Activated CD4-positive, alpha-beta T cell treated with anti-CD3 and anti-CD28 coated beads, Interleukin-2, amount 10 ng/mL, durations not matched to agents 24 days and 14 days (primary cell): Measurements from ENCODE around the gene PDGFRB. TPM values are rescaled to one million over a fixed set of nuclear protein-coding genes. Genes with fewer than 3 reads are reported as not detected.
A peak's percentile ranks its signal among the peaks of the same experiment; 100 is the strongest.

Experiments
- DNase-seq: peaks from one replicate; pipeline ENCODE4 v3.0.0; 2022
- H3K27ac Mint-ChIP-seq: one replicate; pipeline ENCODE4 v1.8.0; 2022; ENCODE audit warnings: mild to moderate bottlenecking, mixed read lengths
- H3K27me3 Mint-ChIP-seq: one replicate; pipeline ENCODE4 v1.8.0; 2022; ENCODE audit warnings: mixed read lengths
- H3K36me3 Mint-ChIP-seq: one replicate; pipeline ENCODE4 v1.8.0; 2022; ENCODE audit warnings: low read depth, mild to moderate bottlenecking, mixed read lengths
- H3K4me1 Mint-ChIP-seq: one replicate; pipeline ENCODE4 v1.8.0; 2021; ENCODE audit warnings: mixed read lengths
- H3K4me3 Mint-ChIP-seq: one replicate; pipeline ENCODE4 v1.8.0; 2022; ENCODE audit warnings: mild to moderate bottlenecking, moderate library complexity, mixed read lengths
- H3K9me3 Mint-ChIP-seq: one replicate; pipeline ENCODE4 v1.8.0; 2021; ENCODE audit warnings: mixed read lengths
- intact Hi-C: fragments of 100-400 bp; cut with micrococcal nuclease; formaldehyde crosslinking; loops from one replicate; pipeline ENCODE4 v1.15.1; 2023
- total RNA-seq: library from RNA; stranded (reverse); gene quantifications from 2 replicates; pipeline ENCODE4 v1.2.3, GENCODE V29; 2022

The PDGFRB gene
- total RNA-seq, result 0.62 and 1.5 TPM in 2 replicates

DNA sequence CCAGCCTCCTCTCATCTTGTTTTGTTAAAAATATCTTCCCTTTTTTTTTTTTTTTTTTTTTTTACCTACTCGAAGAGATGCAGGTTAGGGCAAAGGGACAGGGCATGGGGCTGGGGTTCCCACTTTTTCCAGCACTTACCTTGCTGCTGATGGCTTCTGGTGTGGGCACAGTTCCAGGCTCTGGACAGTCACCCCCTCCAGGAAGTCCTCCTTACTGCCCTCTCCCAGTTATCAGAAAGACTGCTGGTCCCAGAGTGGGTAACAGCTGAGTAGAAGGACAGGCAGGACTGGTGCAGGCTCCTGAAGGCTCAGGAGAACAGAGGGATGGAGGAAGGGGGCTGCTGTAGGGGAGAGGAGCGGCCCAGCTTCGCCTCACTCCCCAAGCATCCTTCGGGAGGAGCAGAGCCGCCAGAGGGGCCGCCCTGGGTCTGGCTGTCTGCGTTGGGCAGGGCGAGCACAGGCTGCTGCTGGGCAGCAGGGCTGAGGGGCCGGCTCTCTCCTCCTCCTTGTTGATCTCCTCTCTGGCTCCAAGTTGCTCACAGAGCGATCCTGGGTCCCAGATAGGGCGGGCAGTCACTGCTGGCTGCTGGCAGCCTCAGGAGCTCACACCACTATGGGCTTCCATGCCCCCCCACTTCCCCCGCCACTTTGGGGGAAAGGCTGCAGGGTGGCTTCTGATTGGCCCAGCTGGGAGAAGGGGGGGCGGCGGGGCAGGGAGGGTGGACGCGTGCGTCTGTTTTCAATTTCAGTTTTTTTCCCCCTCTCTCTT lies at the start of gene PDGFRB:
Gene PDGFRB (minus strand): TSS at position 588 of the 769 bp plus-strand sequence. CDS start 18,798 bp downstream, outside the sequence.
- peaks cover 1% of the 10 kb centered on the region for H3K36me3 Mint-ChIP-seq
- peaks cover 31% of the 10 kb centered on the region for H3K27me3 Mint-ChIP-seq
- DNase-seq, result peak; percentile 73
- peak within 1 kb of the TSS; percentile 80 for H3K4me3 Mint-ChIP-seq
- H3K4me1 Mint-ChIP-seq, result peaks cover 11% of the 10 kb centered on the region
- no peaks in the 10 kb centered on the region for H3K9me3 Mint-ChIP-seq
- peak within 1 kb of the TSS; percentile 61 for H3K27ac Mint-ChIP-seq
- intact Hi-C loops, result no loop called here

- Mint-ChIP-seq H3K27me3 (peaks cover 14% of the 10 kb centered on the region), H3K4me1 (peaks cover 9% of the 10 kb centered on the region), H3K27ac (no peak overlapping the region), H3K9me3 (no peaks in the 10 kb centered on the region), H3K4me3 (no peak overlapping the region), H3K36me3 (no peaks in the 10 kb centered on the region)
- DNase-seq, result no peak
- intact Hi-C loops, result no loop called here
Observed at GRCh38 chr5:150204590-150204960, 48.9 kb upstream of the PDGFRB start.

- intact Hi-C loops, result no loop called here
- no peaks in the 10 kb centered on the region for H3K36me3 Mint-ChIP-seq
- no peak overlapping the region for H3K4me3 Mint-ChIP-seq
- H3K27ac Mint-ChIP-seq, result no peak overlapping the region
- DNase-seq, result no peak
- H3K9me3 Mint-ChIP-seq, result no peaks in the 10 kb centered on the region
- peaks cover 10% of the 10 kb centered on the region for H3K27me3 Mint-ChIP-seq
- H3K4me1 Mint-ChIP-seq, result peaks cover 5% of the 10 kb centered on the region
Observed at GRCh38 chr5:150203832-150204589, 48.4 kb upstream of the PDGFRB start.

DNA sequence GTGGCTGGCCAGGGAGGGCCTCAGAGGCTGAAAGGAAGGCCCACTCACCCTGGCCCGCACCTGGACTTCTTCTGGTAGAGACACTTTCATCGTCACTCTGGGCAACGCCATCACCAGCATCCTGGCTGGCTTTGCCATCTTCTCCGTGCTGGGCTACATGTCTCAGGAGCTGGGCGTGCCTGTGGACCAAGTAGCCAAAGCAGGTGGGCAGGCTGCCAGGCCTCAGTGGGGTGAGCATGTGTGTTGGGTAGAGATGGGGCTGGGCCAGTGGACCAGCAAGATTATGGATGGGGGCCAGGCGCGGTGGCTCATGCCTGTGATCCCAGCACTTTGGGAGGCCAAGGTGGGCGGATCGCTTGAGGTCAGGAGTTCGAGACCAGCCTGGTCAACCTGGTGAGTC lies 46.9 kb upstream of the PDGFRB start:
- Mint-ChIP-seq H3K36me3 (no peaks in the 10 kb centered on the region), H3K27ac (no peak overlapping the region), H3K9me3 (no peaks in the 10 kb centered on the region), H3K4me1 (no peaks in the 10 kb centered on the region), H3K4me3 (no peak overlapping the region), H3K27me3 (no peaks in the 10 kb centered on the region)
- no peak for DNase-seq
- intact Hi-C loops, result no loop called here

GRCh38 chr5:150197476-150197875 lies 41.8 kb upstream of the PDGFRB start:
- DNase-seq, result no peak
- H3K9me3 Mint-ChIP-seq, result no peaks in the 10 kb centered on the region
- H3K27ac Mint-ChIP-seq, result no peak overlapping the region
- H3K4me3 Mint-ChIP-seq, result no peak overlapping the region
- H3K27me3 Mint-ChIP-seq, result peaks cover 3% of the 10 kb centered on the region
- intact Hi-C loops, result no loop called here
- no peaks in the 10 kb centered on the region for H3K4me1 Mint-ChIP-seq
- H3K36me3 Mint-ChIP-seq, result no peaks in the 10 kb centered on the region

- Mint-ChIP-seq H3K27ac (no peak overlapping the region), H3K36me3 (no peaks in the 10 kb centered on the region), H3K27me3 (peaks cover 7% of the 10 kb centered on the region), H3K4me3 (no peak overlapping the region), H3K9me3 (no peaks in the 10 kb centered on the region), H3K4me1 (no peaks in the 10 kb centered on the region)
- DNase-seq, result no peak
- intact Hi-C loops, result no loop called here
Observed at GRCh38 chr5:150196986-150197385, 41.3 kb upstream of the PDGFRB start.

GRCh38 chr5:150196514-150196913 lies 40.9 kb upstream of the PDGFRB start:
- no peaks in the 10 kb centered on the region for H3K9me3 Mint-ChIP-seq
- H3K27ac Mint-ChIP-seq, result no peak overlapping the region
- no peak overlapping the region for H3K4me3 Mint-ChIP-seq
- no peaks in the 10 kb centered on the region for H3K36me3 Mint-ChIP-seq
- peaks cover 10% of the 10 kb centered on the region for H3K27me3 Mint-ChIP-seq
- DNase-seq, result no peak
- intact Hi-C loops, result no loop called here
- no peaks in the 10 kb centered on the region for H3K4me1 Mint-ChIP-seq

DNA sequence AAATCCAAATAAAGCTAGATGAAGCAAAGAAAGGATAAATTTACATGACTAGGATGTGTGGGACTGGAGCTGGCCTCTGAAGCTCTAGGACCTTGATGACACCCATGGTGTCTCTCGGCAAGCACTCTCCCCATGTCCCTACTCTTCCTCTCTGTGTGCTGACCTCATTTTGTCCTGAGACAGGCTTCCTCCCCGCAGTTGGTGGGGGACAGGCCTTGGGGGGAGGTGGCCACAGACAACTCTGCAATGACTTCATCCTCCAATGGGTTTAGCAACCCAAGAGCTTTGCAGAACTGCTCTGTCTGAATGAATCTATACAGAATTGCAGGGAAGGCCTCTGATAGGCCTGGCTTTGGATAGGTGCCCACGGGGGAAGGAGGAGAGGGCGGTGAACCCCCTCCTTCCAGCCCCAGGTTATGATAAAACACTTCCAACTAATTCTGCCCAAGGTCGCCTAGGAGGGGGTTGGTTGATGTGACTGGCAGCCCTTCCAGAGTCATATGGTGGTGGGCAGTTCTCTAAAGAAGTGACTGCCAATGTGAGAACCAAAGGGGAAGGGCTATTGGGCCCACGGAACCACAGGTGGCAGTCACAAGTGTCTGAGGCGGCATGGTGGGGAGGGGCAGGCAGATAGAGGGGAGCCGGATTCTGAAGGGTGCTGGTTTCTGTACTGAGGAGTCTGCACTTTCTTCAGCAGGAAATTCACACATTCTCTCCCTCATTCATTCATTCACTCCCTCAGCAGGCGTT lies 40.3 kb upstream of the PDGFRB start:
- H3K4me1 Mint-ChIP-seq, result no peaks in the 10 kb centered on the region
- peaks cover 14% of the 10 kb centered on the region for H3K27me3 Mint-ChIP-seq
- H3K36me3 Mint-ChIP-seq, result no peaks in the 10 kb centered on the region
- H3K27ac Mint-ChIP-seq, result no peak overlapping the region
- intact Hi-C loops, result no loop called here
- H3K9me3 Mint-ChIP-seq, result no peaks in the 10 kb centered on the region
- no peak for DNase-seq
- no peak overlapping the region for H3K4me3 Mint-ChIP-seq

DNA sequence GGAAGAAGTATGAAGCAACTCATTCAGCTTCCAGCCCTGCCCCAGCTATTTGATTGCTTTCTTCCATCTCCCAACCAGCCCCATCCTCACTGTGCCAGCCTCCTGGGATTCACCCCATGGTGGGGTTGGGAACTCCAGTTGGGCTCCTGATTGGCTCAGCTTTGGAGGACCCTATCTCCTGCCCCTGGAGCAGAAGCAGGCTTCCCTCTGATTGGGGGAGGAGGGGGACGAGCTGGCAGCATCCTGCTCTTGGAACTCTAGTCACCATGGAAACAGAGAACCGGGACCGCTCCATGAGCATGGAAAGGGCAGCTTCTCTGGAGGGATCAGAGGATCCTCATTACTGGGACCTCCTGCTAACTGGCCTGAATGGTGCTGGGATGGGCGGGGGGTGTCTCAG lies 36.8 kb upstream of the PDGFRB start:
- no peaks in the 10 kb centered on the region for H3K36me3 Mint-ChIP-seq
- H3K4me3 Mint-ChIP-seq, result no peak overlapping the region
- intact Hi-C loops, result no loop called here
- H3K27ac Mint-ChIP-seq, result no peak overlapping the region
- H3K4me1 Mint-ChIP-seq, result no peaks in the 10 kb centered on the region
- H3K27me3 Mint-ChIP-seq, result peaks cover 32% of the 10 kb centered on the region
- H3K9me3 Mint-ChIP-seq, result no peaks in the 10 kb centered on the region
- no peak for DNase-seq

DNA sequence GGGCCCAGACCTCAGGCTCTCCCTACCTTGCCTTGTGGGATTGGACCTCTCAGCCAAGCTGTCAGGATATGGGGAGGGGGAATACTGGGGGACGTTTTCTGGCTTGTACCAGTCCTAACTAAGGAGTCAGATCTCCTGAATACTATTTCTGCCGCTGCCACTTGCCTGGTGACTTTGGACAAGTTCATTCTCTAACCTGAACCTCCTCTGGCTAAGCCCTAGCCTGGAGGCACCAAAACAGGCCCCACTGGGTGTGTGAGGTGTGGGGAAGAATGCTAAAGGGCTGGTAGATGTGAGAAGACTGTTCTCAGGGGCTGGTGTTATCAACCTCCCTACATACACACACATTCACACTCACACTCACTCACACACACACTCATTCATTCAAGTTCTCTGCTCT lies 35.3 kb upstream of the PDGFRB start:
- intact Hi-C loops, result no loop called here
- Mint-ChIP-seq H3K4me1 (no peaks in the 10 kb centered on the region), H3K4me3 (no peak overlapping the region), H3K27me3 (peaks cover 35% of the 10 kb centered on the region), H3K9me3 (no peaks in the 10 kb centered on the region), H3K36me3 (no peaks in the 10 kb centered on the region), H3K27ac (no peak overlapping the region)
- DNase-seq, result no peak

GRCh38 chr5:150190503-150190979 lies 34.9 kb upstream of the PDGFRB start:
- Mint-ChIP-seq H3K4me1 (no peaks in the 10 kb centered on the region), H3K27ac (no peak overlapping the region), H3K27me3 (peaks cover 35% of the 10 kb centered on the region), H3K36me3 (no peaks in the 10 kb centered on the region), H3K4me3 (no peak overlapping the region), H3K9me3 (no peaks in the 10 kb centered on the region)
- no peak for DNase-seq
- intact Hi-C loops, result no loop called here

GRCh38 chr5:150189728-150190502 lies 34.3 kb upstream of the PDGFRB start, which contains the start of gene SLC6A7:
Gene SLC6A7 (plus strand): TSS chr5:150190062. CDS start chr5:150190328, 266 bp downstream.
- H3K4me3 Mint-ChIP-seq, result no peak within 1 kb of the TSS
- no peak within 1 kb of the TSS for H3K27ac Mint-ChIP-seq
- H3K36me3 Mint-ChIP-seq, result no peaks in the 10 kb centered on the region
- peaks cover 35% of the 10 kb centered on the region for H3K27me3 Mint-ChIP-seq
- H3K4me1 Mint-ChIP-seq, result no peaks in the 10 kb centered on the region
- H3K9me3 Mint-ChIP-seq, result no peaks in the 10 kb centered on the region
- intact Hi-C loops, result no loop called here
- DNase-seq, result no peak

DNA sequence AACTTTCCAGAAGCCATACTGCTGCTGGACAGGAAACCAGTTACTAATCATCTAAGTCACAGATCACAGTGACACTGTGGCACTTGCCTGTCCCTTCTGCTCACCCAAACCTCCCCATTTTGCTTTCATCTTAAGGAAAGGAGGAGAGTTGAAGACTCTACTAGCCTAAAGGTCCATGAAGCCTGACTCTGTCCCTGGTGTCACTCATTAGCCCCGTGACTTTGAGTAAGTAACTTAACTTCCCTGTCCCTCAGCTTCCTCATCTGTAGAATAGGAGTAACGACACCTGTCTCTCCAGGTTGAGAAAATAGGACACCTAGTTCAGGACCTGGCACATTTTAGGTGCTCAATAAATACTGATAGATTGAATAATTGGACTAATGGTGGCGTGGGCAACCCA lies 33.7 kb upstream of the PDGFRB start:
- H3K9me3 Mint-ChIP-seq, result no peaks in the 10 kb centered on the region
- no peak for DNase-seq

More for the DNA sequence above, 33.7 kb upstream of the PDGFRB start:
- no peak overlapping the region for H3K27ac Mint-ChIP-seq
- H3K27me3 Mint-ChIP-seq, result peaks cover 35% of the 10 kb centered on the region
- no peaks in the 10 kb centered on the region for H3K36me3 Mint-ChIP-seq
- H3K4me3 Mint-ChIP-seq, result no peak overlapping the region
- H3K4me1 Mint-ChIP-seq, result no peaks in the 10 kb centered on the region
- intact Hi-C loops, result no loop called here
